WTC11 (cell line): ENCODE results near the gene TCF7L1. TPM values are rescaled to one million over a fixed set of nuclear protein-coding genes. Genes with fewer than 3 reads are reported as not detected.

Experiments used
- ATAC-seq: fragments of 200-7000 bp; cut with Tn5 transposase; 2 replicates; pipeline ENCODE4 v1.10.0; 2021; ENCODE audit warnings: mild to moderate bottlenecking, moderate library complexity
- CTCF ChIA-PET: fragments of 300-600 bp; sonication (Branson Sonifier 250); formaldehyde crosslinking; loops from one replicate; lab custom pipeline; 2021; ENCODE audit warnings: antibody characterized with exemption; lab: Charles Lee
- POLR2A ChIA-PET: fragments of 350-600 bp; sonication (Branson Sonifier 250); formaldehyde crosslinking; loops from one replicate; lab custom pipeline; 2021; ENCODE audit warnings: antibody characterized with exemption; lab: Charles Lee
- DNase-seq: peaks from one replicate; pipeline ENCODE4 v3.0.0; 2021; ENCODE audit warnings: low spot score
- H3K27ac Mint-ChIP-seq: 2 replicates; pipeline ENCODE4 v1.8.0; 2021; ENCODE audit warnings: mixed read lengths
- H3K27me3 Mint-ChIP-seq: 2 replicates; pipeline ENCODE4 v1.8.0; 2021; ENCODE audit warnings: low read depth, mild to moderate bottlenecking, moderate library complexity, mixed read lengths
- H3K36me3 Mint-ChIP-seq: 2 replicates; pipeline ENCODE4 v1.8.0; 2021; ENCODE audit warnings: mixed read lengths
- H3K4me1 Mint-ChIP-seq: 2 replicates; pipeline ENCODE4 v1.8.0; 2022; ENCODE audit warnings: mixed read lengths
- H3K4me3 Mint-ChIP-seq: 2 replicates; pipeline ENCODE4 v1.8.0; 2021; ENCODE audit warnings: mild to moderate bottlenecking, moderate library complexity, mixed read lengths
- H3K9me3 Mint-ChIP-seq: 2 replicates; pipeline ENCODE4 v1.8.0; 2021; ENCODE audit warnings: mixed read lengths
- AR ChIP-seq: fragments of 250-450 bp; sonication (Bioruptor Pico); IDR thresholded peaks from 2 replicates; pipeline ENCODE4 v1.9.0; 2021; ENCODE audit warnings: mild to moderate bottlenecking
- ARID4B ChIP-seq: sonication (generic); formaldehyde crosslinking; IDR thresholded peaks from 2 replicates; pipeline ENCODE4 v1.8.0; 2023; ENCODE audit warnings: missing genetic modification reagents, mild to moderate bottlenecking, borderline replicate concordance
- ATF6 ChIP-seq: sonication (generic); formaldehyde crosslinking; IDR thresholded peaks from 2 replicates; pipeline ENCODE4 v1.8.1; 2023; ENCODE audit warnings: mild to moderate bottlenecking, missing genetic modification reagents
- CBFB ChIP-seq: sonication (generic); formaldehyde crosslinking; IDR thresholded peaks from 2 replicates; pipeline ENCODE4 v1.8.1; 2022; ENCODE audit warnings: mild to moderate bottlenecking, low read depth, missing genetic modification reagents
- ELF4 ChIP-seq: sonication (generic); formaldehyde crosslinking; IDR thresholded peaks from 2 replicates; pipeline ENCODE4 v1.8.1; 2022; ENCODE audit warnings: low read depth, mild to moderate bottlenecking, moderate library complexity, missing genetic modification reagents
- EMX1 ChIP-seq: fragments of 250-450 bp; sonication (Bioruptor Pico); IDR thresholded peaks from 2 replicates; pipeline ENCODE4 v1.8.0; 2021; ENCODE audit warnings: mild to moderate bottlenecking
- FOXP4 ChIP-seq: sonication (generic); formaldehyde crosslinking; IDR thresholded peaks from 2 replicates; pipeline ENCODE4 v1.8.0; 2022; ENCODE audit warnings: mild to moderate bottlenecking, missing genetic modification reagents
- GRHL2 ChIP-seq: fragments of 250-450 bp; sonication (Bioruptor Pico); IDR thresholded peaks from 2 replicates; pipeline ENCODE4 v1.8.0; 2022; ENCODE audit warnings: mild to moderate bottlenecking, moderate library complexity; ENCODE audit not compliant: insufficient replicate concordance, severe bottlenecking
- JUN ChIP-seq: sonication (generic); formaldehyde crosslinking; IDR thresholded peaks from 2 replicates; pipeline ENCODE4 v1.8.0; 2023; ENCODE audit warnings: mild to moderate bottlenecking, missing genetic modification reagents
- KAT7 ChIP-seq: sonication (generic); formaldehyde crosslinking; IDR thresholded peaks from 2 replicates; pipeline ENCODE4 v1.8.1; 2023; ENCODE audit warnings: missing genetic modification reagents, mild to moderate bottlenecking, borderline replicate concordance
- NR3C1 ChIP-seq: sonication (generic); formaldehyde crosslinking; conservative IDR thresholded peaks from 2 replicates; pipeline ENCODE4 v1.8.1; 2023; ENCODE audit warnings: low read depth, mild to moderate bottlenecking, missing genetic modification reagents
- PREB ChIP-seq: sonication (generic); formaldehyde crosslinking; IDR thresholded peaks from 2 replicates; pipeline ENCODE4 v1.8.1; 2022; ENCODE audit warnings: mild to moderate bottlenecking, missing genetic modification reagents, moderate library complexity, borderline replicate concordance
- RORB ChIP-seq: fragments of 250-450 bp; sonication (Bioruptor Pico); IDR thresholded peaks from 2 replicates; pipeline ENCODE4 v1.9.0; 2021; ENCODE audit warnings: mild to moderate bottlenecking
- TCF7 ChIP-seq: sonication (generic); formaldehyde crosslinking; IDR thresholded peaks from 2 replicates; pipeline ENCODE4 v1.8.0; 2022; ENCODE audit warnings: mild to moderate bottlenecking, low read depth, missing genetic modification reagents, moderate library complexity
- TEAD1 ChIP-seq: sonication (generic); formaldehyde crosslinking; IDR thresholded peaks from 2 replicates; pipeline ENCODE4 v1.8.0; 2022; ENCODE audit warnings: mild to moderate bottlenecking, missing genetic modification reagents
- USF2 ChIP-seq: sonication (generic); formaldehyde crosslinking; IDR thresholded peaks from 2 replicates; pipeline ENCODE4 v1.8.1; 2023; ENCODE audit warnings: mild to moderate bottlenecking, missing genetic modification reagents, moderate library complexity
- ZNF121 ChIP-seq: sonication (generic); formaldehyde crosslinking; IDR thresholded peaks from 2 replicates; pipeline ENCODE4 v1.8.0; 2023; ENCODE audit warnings: missing genetic modification reagents
- ZNF281 ChIP-seq: sonication (generic); formaldehyde crosslinking; IDR thresholded peaks from 2 replicates; pipeline ENCODE4 v1.8.0; 2023; ENCODE audit warnings: mild to moderate bottlenecking, missing genetic modification reagents
- ZNF512 ChIP-seq: sonication (generic); formaldehyde crosslinking; IDR thresholded peaks from 2 replicates; pipeline ENCODE4 v1.8.1; 2022; ENCODE audit warnings: missing genetic modification reagents, borderline replicate concordance
- total RNA-seq: library from RNA; stranded (reverse); gene quantifications from 3 replicates; pipeline ENCODE4 v1.2.3, GENCODE V29; 2021

The TCF7L1 gene
- total RNA-seq, 1 experiment from 2014 or later = 104 TPM

GRCh38 chr2:85191157-85191556 is 58.0 kb downstream of the TCF7L1 start:
- POLR2A ChIA-PET = interaction anchor here (0.5 to 1.1 kb wide), 4 partner anchors 25 to 108 kb away, joined by 3 to 7 read pairs (median 4); no protein-coding TSS in a partner anchor
- peak overlapping the region; percentile 88 for H3K27ac Mint-ChIP-seq
- H3K4me1 Mint-ChIP-seq = peaks cover 46% of the 10 kb centered on the region
- no peak for DNase-seq
- H3K9me3 Mint-ChIP-seq = 0 out of 2 replicates have a peak, but pooled peaks cover 3% of the 10 kb centered on the region
- H3K4me3 Mint-ChIP-seq = no peak overlapping the region
- TF ChIP-seq KAT7 (CRISPR knock-in tag) = no peak
- TF ChIP-seq FOXP4 (CRISPR knock-in tag) = no peak
- no peak for TF ChIP-seq EMX1 (CRISPR knock-in tag)
- no peak for TF ChIP-seq USF2 (CRISPR knock-in tag)
- TF ChIP-seq CBFB (CRISPR knock-in tag) = no peak
- no peak for TF ChIP-seq RORB
- TF ChIP-seq ELF4 (CRISPR knock-in tag) = no peak
- TF ChIP-seq TEAD1 (CRISPR knock-in tag) = no peak
- TF ChIP-seq ZNF512 (CRISPR knock-in tag) = no peak
- no peak for TF ChIP-seq JUN (CRISPR knock-in tag)
- no peak for TF ChIP-seq ATF6 (CRISPR knock-in tag)
- no peak for TF ChIP-seq TCF7
- no peak for TF ChIP-seq AR (CRISPR knock-in tag)
- no peak for TF ChIP-seq NR3C1 (CRISPR knock-in tag)
- no peak for TF ChIP-seq ZNF121 (CRISPR knock-in tag)
- no peak for TF ChIP-seq ARID4B (CRISPR knock-in tag)
- TF ChIP-seq ZNF281 (CRISPR knock-in tag) = no peak
- no peak for TF ChIP-seq GRHL2
- TF ChIP-seq PREB (CRISPR knock-in tag) = no peak
- CTCF ChIA-PET = interaction anchor here (1.0 to 1.6 kb wide), 6 partner anchors 10 to 109 kb away, joined by 3 to 9 read pairs (median 5); no protein-coding TSS in a partner anchor
- ATAC-seq = no peak; the same call in 1 of the 2 replicates
- peaks cover 24% of the 10 kb centered on the region for H3K36me3 Mint-ChIP-seq
- H3K27me3 Mint-ChIP-seq = no peaks in the 10 kb centered on the region
